ENCODE data around the gene RREB1. TPM values are rescaled to one million over a fixed set of nuclear protein-coding genes. Genes with fewer than 3 reads are reported as not detected.

RREB1 gene
- total and polyA plus RNA-seq, 3 donors from 2014 or later, result 30.0 to 79.2 (median 75.0) TPM

GRCh38 chr6:7137335-7138045, 29.7 kb downstream of the RREB1 start:
- Histone ChIP-seq H3K27ac (peak overlapping the region; percentile 42 to 57), H3K4me1 (peaks cover 37% of the 10 kb centered on the region), H3K36me3 (ENCODE audit: low read depth, missing control alignments) (no peaks in the 10 kb centered on the region), H3K9me3 (no peaks in the 10 kb centered on the region), H3K27me3 (no peaks in the 10 kb centered on the region), H3K4me3 (no peak overlapping the region)
- TF ChIP-seq CTCF (IDR thresholded peaks at IDR 0.05) (no peak), POLR2A (IDR thresholded peaks at IDR 0.05) (no peak)
- intact Hi-C loops (cut with DNase I; ENCODE audit: low total_unique reads), result no loop called here
- DNase-seq, result peak; percentile 65
- 28 to 38% methylated on average over 11 of the region's 11 CpGs for WGBS, 2 donors

GRCh38 chr6:7138046-7138531, 30.3 kb downstream of the RREB1 start:
- Histone ChIP-seq H3K27me3 (no peaks in the 10 kb centered on the region), H3K4me1 (peaks cover 43% of the 10 kb centered on the region), H3K27ac (peak overlapping the region; percentile 42 to 57), H3K4me3 (no peak overlapping the region), H3K36me3 (ENCODE audit: low read depth, missing control alignments) (no peaks in the 10 kb centered on the region), H3K9me3 (no peaks in the 10 kb centered on the region)
- 26 to 28% methylated on average over 2 of the region's 2 CpGs for WGBS, 2 donors
- intact Hi-C loops (cut with DNase I; ENCODE audit: low total_unique reads), result no loop called here
- TF ChIP-seq POLR2A (IDR thresholded peaks at IDR 0.05) (no peak), CTCF (IDR thresholded peaks at IDR 0.05) (no peak)
- no peak for DNase-seq

- no peak for TF ChIP-seq POLR2A (IDR thresholded peaks at IDR 0.05)
- no peak for TF ChIP-seq CTCF (IDR thresholded peaks at IDR 0.05)
- peaks cover 51% of the 10 kb centered on the region for H3K4me1 ChIP-seq
- 47 to 76% methylated on average over 1 of the region's 1 CpG for WGBS, 2 donors
- peak overlapping the region in 1 of 2 donors; percentile 31 for H3K27ac ChIP-seq
- no peaks in the 10 kb centered on the region for H3K9me3 ChIP-seq
- no peaks in the 10 kb centered on the region for H3K27me3 ChIP-seq
- DNase-seq, result no peak
- intact Hi-C loops (cut with DNase I; ENCODE audit: low total_unique reads), result no loop called here
- H3K4me3 ChIP-seq, result no peak overlapping the region
- no peaks in the 10 kb centered on the region for H3K36me3 ChIP-seq (ENCODE audit: low read depth, missing control alignments)
Observed at GRCh38 chr6:7138921-7139358, 31.2 kb downstream of the RREB1 start.

GRCh38 chr6:7139835-7140470, 32.2 kb downstream of the RREB1 start:
- Histone ChIP-seq H3K27ac (peak overlapping the region; percentile 93 to 98), H3K27me3 (no peaks in the 10 kb centered on the region), H3K4me1 (peaks cover 54% of the 10 kb centered on the region), H3K4me3 (peak overlapping the region; percentile 67 to 85), H3K9me3 (no peaks in the 10 kb centered on the region), H3K36me3 (ENCODE audit: low read depth, missing control alignments) (no peaks in the 10 kb centered on the region)
- no peak for DNase-seq
- intact Hi-C loops (cut with DNase I; ENCODE audit: low total_unique reads), result no loop called here
- WGBS, 2 donors, result 50 to 63% methylated on average over 7 of the region's 7 CpGs
- TF ChIP-seq POLR2A (IDR thresholded peaks at IDR 0.05), result no peak
- no peak for TF ChIP-seq CTCF (IDR thresholded peaks at IDR 0.05)

All from testis (tissue), 3 donors.